ENCODE results near the gene KCP.
A peak's percentile ranks its signal among the peaks of the same experiment; 100 is the strongest.

Gene KCP

GRCh38 chr7:128858380-128859231 lies 51.9 kb downstream of the KCP start:
- H3K4me3 ChIP-seq (ENCODE audit: low read depth, low read length): no peak overlapping the region
- TF ChIP-seq, protein P1, sequence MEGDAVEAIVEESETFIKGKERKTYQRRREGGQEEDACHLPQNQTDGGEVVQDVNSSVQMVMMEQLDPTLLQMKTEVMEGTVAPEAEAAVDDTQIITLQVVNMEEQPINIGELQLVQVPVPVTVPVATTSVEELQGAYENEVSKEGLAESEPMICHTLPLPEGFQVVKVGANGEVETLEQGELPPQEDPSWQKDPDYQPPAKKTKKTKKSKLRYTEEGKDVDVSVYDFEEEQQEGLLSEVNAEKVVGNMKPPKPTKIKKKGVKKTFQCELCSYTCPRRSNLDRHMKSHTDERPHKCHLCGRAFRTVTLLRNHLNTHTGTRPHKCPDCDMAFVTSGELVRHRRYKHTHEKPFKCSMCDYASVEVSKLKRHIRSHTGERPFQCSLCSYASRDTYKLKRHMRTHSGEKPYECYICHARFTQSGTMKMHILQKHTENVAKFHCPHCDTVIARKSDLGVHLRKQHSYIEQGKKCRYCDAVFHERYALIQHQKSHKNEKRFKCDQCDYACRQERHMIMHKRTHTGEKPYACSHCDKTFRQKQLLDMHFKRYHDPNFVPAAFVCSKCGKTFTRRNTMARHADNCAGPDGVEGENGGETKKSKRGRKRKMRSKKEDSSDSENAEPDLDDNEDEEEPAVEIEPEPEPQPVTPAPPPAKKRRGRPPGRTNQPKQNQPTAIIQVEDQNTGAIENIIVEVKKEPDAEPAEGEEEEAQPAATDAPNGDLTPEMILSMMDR (IDR thresholded peaks at IDR 0.05; ENCODE audit: insufficient read depth, low read depth, low read length, missing control alignments): no peak
- DNase-seq (ENCODE audit: low read depth): no peak

GRCh38 chr7:128856001-128856718 lies 54.3 kb downstream of the KCP start:
- no peak overlapping the region for H3K4me3 ChIP-seq (ENCODE audit: low read depth, low read length)
- TF ChIP-seq, protein P1 (IDR thresholded peaks at IDR 0.05; ENCODE audit: insufficient read depth, low read depth, low read length, missing control alignments): no peak
- DNase-seq (ENCODE audit: low read depth): no peak

DNA sequence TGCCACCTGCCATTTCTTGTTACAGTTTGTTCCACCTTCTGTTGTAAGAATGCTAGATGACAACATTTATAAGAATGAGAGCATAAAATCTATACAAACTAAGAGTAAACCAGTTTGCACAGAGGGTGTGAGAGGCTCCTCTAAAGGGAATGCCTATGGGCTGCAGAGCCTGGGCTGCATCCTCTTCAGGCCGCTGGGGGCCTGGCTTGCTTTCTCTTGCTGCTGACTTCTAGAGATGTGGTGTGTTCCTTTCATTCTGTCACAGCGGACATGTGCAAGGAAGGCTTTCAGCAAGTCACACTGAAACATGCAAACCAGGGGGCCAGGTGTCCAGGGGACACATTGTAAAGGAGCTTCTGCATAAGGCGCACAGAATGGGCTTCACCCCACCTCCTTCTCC lies 55.0 kb downstream of the KCP start:
- TF ChIP-seq, protein P1 (IDR thresholded peaks at IDR 0.05; ENCODE audit: insufficient read depth, low read depth, low read length, missing control alignments): no peak
- peak; percentile 44 for DNase-seq (ENCODE audit: low read depth)
- H3K4me3 ChIP-seq (ENCODE audit: low read depth, low read length): no peak overlapping the region

DNA sequence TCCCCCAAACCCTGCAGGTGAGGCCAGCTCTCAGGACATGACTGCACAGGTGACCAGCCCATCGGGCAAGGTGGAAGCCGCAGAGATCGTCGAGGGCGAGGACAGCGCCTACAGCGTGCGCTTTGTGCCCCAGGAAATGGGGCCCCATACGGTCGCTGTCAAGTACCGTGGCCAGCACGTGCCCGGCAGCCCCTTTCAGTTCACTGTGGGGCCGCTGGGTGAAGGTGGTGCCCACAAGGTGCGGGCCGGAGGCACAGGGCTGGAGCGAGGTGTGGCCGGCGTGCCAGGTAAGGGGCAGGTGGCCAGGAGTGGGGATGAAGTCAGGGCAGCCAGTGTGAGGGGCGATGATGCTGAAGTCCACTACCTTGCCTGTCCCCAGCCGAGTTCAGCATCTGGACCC lies 56.1 kb downstream of the KCP start:
- H3K4me3 ChIP-seq (ENCODE audit: low read depth, low read length): no peak overlapping the region
- TF ChIP-seq, protein P1 (IDR thresholded peaks at IDR 0.05; ENCODE audit: insufficient read depth, low read depth, low read length, missing control alignments): no peak
- DNase-seq (ENCODE audit: low read depth): no peak

DNA sequence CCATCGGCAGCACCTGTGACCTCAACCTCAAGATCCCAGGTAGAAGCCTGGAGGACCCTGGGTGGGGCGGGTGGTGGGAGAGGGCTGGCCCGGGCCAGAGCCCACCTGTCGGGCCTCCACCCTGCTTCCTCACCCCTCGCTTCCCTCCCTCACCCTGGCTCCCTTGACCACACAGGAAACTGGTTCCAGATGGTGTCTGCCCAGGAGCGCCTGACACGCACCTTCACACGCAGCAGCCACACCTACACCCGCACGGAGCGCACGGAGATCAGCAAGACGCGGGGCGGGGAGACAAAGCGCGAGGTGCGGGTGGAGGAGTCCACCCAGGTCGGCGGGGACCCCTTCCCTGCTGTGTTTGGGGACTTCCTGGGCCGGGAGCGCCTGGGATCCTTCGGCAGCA lies 56.7 kb downstream of the KCP start:
- DNase-seq (ENCODE audit: low read depth): no peak
- TF ChIP-seq, protein P1 (IDR thresholded peaks at IDR 0.05; ENCODE audit: insufficient read depth, low read depth, low read length, missing control alignments): no peak
- no peak overlapping the region for H3K4me3 ChIP-seq (ENCODE audit: low read depth, low read length)

- no peak overlapping the region for H3K4me3 ChIP-seq (ENCODE audit: low read depth, low read length)
- TF ChIP-seq, protein P1 (IDR thresholded peaks at IDR 0.05; ENCODE audit: insufficient read depth, low read depth, low read length, missing control alignments): no peak
- DNase-seq (ENCODE audit: low read depth): no peak
Observed at GRCh38 chr7:128852537-128853254, 57.8 kb downstream of the KCP start.
